NCI-H1417 treated with DMSO at 0.1 percent for 48 hours (cell line): Measurements from ENCODE around the gene CBARP.
A peak's percentile ranks its signal among the peaks of the same experiment; 100 is the strongest.
"Not testable (repeated sequence)": the region's sequence is repeated elsewhere in the genome, so short reads cannot be mapped to it uniquely, and the experiment has no call there.

Experiments
- DNase-seq: peaks from one replicate; lab custom pipeline; 2025; lab: John Stamatoyannopoulos, UW

The CBARP gene

GRCh38 chr19:1252221-1252820 lies 14.5 kb upstream of the CBARP start:
- no peak for DNase-seq

DNA sequence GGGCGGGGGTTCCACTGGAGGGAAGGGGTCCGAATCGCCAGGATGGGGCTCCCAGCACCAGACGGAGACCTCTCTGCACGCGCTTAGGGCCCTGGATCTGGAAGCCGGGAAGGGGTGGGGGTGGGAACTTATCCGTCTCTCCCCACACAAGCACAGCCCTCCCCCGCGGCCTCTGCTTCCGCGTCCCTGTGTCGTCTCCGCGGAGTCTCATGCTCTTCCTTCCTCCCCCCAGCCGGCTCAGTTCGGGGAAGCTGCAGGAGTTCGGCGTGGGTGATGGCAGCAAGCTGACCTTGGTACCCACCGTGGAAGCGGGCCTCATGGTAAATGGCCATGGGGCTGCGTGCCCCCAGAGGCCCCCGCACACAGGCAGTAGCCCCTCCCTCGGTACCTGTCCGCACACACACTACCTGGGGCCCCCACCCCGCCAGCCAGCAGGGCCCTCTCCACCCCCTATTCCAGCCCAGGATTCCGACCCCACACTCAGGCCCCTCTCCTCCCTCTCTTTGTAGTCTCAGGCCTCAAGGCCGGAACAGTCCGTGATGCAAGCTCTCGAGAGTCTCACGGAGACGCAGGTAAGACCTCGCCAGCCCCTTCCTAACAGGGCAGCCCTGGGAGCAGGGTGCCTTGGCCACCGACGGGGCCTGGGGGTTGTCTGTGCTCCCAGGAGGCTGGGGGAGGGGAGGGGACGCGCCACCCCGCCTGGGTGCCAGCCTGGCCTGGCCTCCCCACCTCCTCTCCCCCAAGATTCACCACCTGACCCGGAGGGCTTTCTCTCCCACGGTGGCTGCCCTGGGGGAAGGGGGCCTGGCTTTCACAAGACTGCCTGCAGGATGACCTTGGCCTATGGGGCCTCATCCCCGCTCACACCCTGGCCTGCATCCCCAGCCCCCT lies 13.8 kb upstream of the CBARP start:
- no peak for DNase-seq

DNA sequence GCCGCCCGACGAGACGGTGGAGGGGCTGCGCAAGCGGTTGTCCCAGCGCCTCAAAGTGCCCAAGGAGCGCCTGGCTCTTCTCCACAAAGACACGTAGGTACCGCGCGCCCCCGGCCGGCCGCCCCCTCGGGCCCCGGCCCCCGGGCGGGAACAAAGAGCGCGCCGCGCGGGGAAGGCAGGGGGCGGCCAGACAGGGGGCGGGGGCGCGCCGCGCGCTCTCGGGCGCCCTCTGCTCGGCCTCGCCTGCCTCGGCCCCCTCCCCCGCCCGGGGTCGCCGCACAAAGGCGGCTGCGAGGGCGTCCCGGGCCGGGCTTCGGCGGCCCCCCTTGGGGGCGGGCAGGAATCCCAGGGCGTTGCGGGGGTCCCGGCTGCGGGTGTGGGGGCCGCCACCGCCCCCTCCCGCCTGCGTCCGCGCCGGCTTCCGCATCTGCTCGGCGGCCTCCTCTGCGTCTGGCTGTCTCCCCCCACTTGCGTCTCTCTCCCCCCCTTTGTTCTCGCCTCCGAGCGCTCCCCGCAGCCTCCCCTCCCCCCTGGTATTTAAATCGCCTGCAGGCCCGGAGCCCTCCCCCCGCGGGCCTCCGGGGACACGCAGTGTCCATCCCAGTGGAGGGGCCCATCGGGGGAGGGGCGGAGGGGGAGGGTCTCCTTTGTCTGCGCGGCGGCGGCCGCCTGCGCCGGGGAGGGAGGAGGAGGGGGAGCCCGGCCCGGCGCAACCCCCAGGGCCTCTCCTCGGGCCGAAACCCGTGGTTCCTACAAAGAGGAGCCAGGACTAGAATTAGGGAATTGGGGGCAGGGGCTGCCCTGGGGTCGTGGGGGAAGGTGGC lies 12.8 kb upstream of the CBARP start:
- DNase-seq = peak; percentile 45

DNA sequence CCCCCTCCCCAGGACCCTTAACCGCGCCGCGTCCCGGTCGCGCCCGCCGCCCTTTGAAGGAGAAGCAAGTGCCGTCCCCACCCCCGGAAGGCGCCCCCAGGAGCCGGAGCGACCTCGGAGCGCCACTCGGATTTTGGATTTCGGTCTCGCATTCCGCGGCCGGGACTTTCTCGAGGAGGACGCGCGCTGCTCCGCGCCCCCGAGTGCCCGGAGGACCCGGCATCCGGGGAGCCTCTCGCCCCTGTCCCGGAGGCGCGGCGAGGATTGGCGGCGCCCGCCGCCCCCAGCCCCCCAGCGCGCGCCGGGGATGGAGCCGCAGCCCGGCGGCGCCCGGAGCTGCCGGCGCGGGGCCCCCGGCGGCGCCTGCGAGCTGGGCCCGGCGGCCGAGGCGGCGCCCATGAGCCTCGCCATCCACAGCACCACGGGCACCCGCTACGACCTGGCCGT lies 12.2 kb upstream of the CBARP start:
- DNase-seq = no peak

DNA sequence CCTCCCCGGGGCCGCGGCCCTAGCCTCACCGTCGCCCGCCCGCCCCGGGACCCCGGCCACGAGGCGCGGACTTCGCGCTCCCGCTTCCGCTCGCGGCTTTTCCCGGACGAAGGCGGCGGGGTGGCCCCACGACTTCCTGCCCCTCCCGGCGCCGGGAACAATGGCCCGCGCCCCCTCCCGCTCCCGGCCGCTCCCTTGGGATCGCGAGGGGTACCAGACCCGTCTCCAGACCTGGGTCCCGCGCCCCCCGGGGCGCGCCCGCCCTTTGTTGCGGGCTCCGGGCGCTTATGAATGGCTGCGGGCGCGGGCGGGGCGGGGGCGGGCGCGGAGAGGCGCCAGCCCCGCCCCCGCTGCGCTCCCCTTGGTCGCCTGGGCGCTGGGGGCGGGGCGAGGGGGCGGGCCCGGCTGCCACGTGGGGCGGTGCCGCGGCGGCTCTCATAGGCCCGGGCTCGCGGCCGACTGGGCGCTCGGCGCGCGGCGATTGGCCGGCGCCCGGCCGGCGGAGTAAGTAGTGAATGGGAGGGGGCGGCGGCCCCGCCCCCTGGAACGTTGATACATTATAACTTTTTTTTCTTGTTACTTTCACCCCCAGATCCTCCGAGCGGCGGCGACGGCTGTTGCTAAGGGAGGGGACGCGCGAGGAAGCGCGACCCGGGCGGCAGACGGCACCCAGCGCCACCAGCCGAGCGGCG lies 11.6 kb upstream of the CBARP start:
- peak; percentile 92 for DNase-seq

DNA sequence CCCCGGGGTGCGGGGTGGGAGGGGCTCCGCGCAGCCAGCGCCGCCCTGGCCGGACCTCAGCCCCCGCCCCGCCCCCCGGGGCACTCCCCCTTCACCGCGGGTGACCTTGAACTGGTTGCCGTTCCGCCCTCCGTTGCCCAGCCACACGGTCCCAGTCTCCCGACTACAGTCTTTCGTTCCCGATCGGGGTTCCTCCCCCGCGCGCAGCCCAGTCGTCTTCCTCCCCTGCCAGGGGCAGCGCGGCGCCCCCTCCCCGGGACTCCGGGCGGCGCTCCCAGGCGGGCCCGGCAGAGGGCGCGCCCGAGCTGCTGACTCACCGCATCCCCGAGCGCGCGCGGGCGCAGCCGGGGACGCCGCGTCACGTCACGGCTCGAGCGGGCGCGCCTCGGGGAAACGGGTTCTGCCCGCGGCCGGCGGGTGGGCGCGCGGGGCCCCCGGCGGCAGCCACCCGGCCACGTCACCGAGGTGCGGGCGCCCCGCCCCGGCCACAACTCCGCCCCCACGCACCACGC lies 11.0 kb upstream of the CBARP start:
- no peak for DNase-seq

DNA sequence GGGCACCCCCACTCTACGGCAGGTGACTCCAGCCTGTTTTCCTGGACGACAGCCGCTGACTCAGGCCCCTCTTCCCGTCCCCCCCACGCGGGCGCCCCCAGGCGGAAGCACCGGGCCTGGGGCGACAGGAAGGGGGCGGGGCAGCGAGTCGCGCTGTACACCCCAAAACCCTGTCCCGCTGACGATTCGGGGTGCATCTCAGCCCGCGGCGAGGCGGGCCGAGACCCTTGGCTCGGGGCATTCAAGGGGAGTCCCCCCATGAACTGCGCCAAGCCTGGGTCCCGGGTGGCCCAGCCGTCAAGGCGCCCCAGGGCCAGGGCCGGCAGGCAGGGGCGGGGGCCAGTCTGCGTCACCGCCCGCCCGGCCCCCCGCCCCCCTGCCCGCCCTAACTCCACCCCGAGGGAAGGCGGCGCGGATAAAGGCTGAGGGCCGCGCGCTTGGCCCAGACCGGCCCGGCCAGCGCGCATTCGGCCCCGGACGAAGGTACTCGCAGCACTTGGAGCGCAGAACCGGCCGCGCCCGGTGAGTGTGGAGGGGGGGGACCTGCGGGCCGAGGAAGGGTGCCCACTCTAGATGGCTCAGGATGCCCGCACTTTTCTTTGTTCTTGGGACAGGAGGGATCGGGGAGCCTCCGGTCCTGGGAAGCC lies 10.5 kb upstream of the CBARP start, which contains the start of gene MIDN:
Gene MIDN, plus strand, starts transcription at position 445 of the 647 bp plus-strand sequence. CDS start 1,714 bp downstream, outside the sequence.
- DNase-seq = no peak

DNA sequence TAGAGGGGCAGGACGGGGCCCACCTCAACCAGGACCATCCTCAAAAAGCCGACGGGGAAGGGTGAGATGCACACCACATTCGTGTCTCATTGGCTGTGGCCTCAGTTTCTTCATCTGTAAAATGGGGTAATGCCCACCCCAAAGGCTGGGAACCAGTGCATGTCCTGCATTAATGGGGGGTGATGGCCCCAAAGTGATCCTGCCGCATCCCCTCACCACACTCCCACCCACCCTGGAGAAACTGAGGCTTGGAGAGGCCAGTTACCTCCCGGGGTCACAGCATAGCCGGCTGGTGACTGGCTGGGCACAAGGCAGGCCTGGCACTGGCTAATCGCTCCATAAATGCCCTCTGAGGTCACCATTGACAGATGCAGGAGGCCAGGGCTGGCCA lies 9.9 kb upstream of the CBARP start:
- DNase-seq = no peak

DNA sequence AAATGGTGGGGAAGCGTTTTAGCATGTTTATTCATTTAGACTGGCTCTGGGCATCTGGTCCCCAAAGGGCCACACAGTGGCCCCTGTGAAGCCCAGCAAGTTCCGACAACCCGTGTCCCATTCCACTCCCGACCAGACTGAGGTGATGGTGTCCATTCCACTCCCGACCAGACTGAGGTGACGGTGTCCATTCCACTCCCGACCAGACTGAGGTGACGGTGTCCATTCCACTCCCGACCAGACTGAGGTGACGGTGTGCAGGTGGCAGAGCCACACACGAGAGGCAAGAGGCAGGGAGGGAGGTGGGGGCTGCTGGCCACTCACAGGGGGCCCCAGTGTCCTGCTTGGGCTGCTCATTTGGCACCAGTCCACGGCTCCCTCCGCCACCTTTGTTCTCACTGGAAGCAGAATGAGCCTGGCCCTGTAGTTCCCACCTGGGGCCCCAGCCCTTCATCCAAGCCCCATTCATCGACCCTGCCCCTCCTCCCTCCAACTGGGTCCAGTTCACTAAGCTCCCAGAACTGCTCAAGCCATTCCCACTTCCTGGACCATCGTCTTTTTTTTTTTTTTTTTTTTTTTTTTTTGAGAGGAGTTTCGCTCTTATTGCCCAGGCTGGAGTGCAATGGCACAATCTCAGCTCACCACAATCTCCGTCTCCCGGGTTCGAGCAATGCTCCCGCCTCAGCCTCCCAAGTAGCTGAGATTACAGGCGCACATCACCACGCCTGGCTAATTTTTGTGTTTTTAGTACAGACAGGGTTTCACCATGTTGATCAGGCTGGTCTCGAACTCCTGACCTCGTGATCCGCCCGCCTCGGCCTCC lies 8.7 kb upstream of the CBARP start:
- not testable (repeated sequence) for DNase-seq

- DNase-seq = no peak
These were observed 7.9 kb upstream of the CBARP start for GRCh38 chr19:1245494-1246264.

- DNase-seq = no peak
These were observed 7.1 kb upstream of the CBARP start for GRCh38 chr19:1244693-1245451.

- DNase-seq = no peak
These were observed 6.2 kb upstream of the CBARP start for GRCh38 chr19:1243768-1244692.

DNA sequence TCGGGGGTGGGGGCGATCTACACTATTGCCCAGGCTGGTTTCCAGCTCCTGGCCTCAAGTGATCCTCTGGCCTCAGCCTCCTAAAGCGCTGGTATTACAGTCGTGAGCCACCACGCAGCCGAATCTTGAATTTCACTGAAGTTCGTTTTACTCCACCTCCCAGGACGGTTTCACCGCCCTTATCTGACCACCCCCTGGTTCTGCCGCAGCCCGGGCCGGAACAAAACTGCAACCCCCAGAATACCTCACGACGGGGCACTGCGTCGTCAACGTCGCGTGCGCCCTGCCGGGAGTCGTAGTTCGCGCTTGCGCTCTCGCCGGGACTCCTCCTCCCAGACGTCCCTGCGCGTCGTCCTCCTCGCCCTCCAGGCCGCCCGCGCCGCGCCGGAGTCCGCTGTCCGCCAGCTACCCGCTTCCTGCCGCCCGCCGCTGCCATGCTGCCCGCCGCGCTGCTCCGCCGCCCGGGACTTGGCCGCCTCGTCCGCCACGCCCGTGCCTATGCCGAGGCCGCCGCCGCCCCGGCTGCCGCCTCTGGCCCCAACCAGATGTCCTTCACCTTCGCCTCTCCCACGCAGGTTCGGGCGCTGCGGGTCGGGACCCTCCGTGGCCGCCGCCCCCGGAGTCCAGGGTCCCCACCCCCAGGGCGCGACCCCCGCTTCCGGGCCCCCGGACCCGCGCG lies 3.8 kb upstream of the CBARP start, which contains the start of gene ATP5F1D:
Gene ATP5F1D, plus strand, starts transcription at position 335 of the 679 bp plus-strand sequence. Its CDS starts 100 bp downstream, at position 435.
- DNase-seq = peak; percentile 51

GRCh38 chr19:1240925-1241324 lies 3.1 kb upstream of the CBARP start:
- DNase-seq = no peak

DNA sequence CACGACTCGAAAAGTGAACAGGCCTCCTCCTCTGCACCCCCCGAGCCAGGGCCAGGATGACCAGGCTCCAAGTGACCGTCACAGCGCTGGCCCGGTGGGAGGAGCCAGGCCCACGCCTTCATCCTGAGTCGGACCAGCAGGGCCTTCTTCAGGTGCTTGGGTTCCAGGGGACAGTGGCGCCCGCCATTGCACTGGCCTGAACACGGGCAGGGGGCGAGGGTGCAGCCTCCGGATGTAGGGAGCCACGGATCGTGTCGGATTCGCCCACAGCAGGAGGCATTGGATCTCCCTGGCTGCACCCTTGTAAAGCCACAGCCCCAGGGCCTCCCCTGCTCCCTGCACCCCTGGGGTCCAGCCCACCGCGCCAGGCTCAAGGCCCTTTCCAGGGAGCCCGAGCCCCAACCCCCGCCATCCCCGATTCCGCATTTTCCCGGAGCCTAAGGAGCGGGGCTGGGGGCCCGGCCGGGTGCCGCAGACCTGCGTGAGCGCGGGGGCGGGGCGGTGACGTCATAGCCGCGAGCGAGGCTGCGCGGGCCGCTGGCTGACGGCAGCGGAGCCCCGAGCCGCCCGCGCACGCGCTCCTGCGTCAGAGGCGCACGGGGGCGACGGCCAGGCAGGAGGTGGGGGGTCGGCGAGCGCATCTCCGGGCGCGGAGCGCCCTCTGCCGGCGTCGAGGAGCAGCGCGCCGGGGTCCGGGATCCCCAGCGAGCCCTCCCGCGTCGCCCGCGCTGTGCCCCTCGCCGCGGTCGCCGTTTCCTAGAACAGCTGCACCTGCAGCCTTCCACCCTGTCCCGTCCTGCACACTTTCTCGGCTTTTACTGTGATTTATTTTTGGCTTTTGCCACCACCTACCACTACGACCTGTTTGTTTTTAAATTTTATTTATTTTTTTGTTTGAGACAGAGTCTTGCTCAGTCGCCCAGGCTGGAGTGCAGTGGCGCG lies 2.3 kb upstream of the CBARP start:
- peak; percentile 47 for DNase-seq

- no peak for DNase-seq
These were observed 1.6 kb upstream of the CBARP start for GRCh38 chr19:1239420-1239795.
